ENCODE results near the gene PKIG. TPM values are rescaled to one million over a fixed set of nuclear protein-coding genes. Genes with fewer than 3 reads are reported as not detected.

Gene PKIG
- total and polyA plus RNA-seq, 10 of the 15 experiments (the other 5 are each of a cell fraction or from before 2014, with no cell fraction given): 5.7 to 82.3 (median 39.7) TPM

DNA sequence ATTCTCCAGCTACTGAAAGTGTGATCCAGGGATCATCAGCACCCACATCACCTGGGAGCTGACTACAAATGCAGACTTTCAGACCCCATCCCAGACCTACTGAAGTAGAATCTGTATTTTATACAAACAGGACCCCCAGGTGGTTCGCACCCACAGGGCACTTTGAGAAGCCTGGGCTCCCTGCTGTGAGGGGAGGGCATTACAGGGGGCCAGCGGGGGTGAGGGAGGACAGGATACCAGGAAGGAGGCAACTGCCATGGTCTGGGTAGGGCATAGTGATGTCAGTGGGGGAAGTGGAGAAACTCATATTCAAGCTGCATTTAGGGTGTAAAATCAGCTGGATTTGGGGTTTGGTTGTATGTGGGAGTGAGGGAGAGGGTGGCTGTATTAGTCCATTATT is 71.2 kb downstream of the PKIG start (continued):
- TF ChIP-seq, protein P1, sequence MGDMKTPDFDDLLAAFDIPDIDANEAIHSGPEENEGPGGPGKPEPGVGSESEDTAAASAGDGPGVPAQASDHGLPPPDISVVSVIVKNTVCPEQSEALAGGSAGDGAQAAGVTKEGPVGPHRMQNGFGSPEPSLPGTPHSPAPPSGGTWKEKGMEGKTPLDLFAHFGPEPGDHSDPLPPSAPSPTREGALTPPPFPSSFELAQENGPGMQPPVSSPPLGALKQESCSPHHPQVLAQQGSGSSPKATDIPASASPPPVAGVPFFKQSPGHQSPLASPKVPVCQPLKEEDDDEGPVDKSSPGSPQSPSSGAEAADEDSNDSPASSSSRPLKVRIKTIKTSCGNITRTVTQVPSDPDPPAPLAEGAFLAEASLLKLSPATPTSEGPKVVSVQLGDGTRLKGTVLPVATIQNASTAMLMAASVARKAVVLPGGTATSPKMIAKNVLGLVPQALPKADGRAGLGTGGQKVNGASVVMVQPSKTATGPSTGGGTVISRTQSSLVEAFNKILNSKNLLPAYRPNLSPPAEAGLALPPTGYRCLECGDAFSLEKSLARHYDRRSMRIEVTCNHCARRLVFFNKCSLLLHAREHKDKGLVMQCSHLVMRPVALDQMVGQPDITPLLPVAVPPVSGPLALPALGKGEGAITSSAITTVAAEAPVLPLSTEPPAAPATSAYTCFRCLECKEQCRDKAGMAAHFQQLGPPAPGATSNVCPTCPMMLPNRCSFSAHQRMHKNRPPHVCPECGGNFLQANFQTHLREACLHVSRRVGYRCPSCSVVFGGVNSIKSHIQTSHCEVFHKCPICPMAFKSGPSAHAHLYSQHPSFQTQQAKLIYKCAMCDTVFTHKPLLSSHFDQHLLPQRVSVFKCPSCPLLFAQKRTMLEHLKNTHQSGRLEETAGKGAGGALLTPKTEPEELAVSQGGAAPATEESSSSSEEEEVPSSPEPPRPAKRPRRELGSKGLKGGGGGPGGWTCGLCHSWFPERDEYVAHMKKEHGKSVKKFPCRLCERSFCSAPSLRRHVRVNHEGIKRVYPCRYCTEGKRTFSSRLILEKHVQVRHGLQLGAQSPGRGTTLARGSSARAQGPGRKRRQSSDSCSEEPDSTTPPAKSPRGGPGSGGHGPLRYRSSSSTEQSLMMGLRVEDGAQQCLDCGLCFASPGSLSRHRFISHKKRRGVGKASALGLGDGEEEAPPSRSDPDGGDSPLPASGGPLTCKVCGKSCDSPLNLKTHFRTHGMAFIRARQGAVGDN (IDR thresholded peaks at IDR 0.05): no peak
- TF ChIP-seq GATAD2B (conservative IDR thresholded peaks at IDR 0.05; ENCODE audit: low read depth) (no peak), EGR1 (IDR thresholded peaks at IDR 0.05; ENCODE audit: borderline replicate concordance in 1 of 2, low read depth in 2 of 2, low read length in 2 of 2) (no peak), SUPT20H (IDR thresholded peaks at IDR 0.05; ENCODE audit: borderline replicate concordance, control insufficient read depth, low read depth, low read length) (no peak), BHLHE40 (IDR thresholded peaks at IDR 0.05; ENCODE audit: borderline replicate concordance in 1 of 2, low read depth in 2 of 2, low read length in 1 of 2) (no peak), SIN3A (IDR thresholded peaks at IDR 0.05; ENCODE audit: low read depth, low read length) (no peak)
- TF ChIP-seq, protein P2, sequence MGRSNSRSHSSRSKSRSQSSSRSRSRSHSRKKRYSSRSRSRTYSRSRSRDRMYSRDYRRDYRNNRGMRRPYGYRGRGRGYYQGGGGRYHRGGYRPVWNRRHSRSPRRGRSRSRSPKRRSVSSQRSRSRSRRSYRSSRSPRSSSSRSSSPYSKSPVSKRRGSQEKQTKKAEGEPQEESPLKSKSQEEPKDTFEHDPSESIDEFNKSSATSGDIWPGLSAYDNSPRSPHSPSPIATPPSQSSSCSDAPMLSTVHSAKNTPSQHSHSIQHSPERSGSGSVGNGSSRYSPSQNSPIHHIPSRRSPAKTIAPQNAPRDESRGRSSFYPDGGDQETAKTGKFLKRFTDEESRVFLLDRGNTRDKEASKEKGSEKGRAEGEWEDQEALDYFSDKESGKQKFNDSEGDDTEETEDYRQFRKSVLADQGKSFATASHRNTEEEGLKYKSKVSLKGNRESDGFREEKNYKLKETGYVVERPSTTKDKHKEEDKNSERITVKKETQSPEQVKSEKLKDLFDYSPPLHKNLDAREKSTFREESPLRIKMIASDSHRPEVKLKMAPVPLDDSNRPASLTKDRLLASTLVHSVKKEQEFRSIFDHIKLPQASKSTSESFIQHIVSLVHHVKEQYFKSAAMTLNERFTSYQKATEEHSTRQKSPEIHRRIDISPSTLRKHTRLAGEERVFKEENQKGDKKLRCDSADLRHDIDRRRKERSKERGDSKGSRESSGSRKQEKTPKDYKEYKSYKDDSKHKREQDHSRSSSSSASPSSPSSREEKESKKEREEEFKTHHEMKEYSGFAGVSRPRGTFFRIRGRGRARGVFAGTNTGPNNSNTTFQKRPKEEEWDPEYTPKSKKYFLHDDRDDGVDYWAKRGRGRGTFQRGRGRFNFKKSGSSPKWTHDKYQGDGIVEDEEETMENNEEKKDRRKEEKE (IDR thresholded peaks at IDR 0.05): no peak
- TF ChIP-seq, protein P3, sequence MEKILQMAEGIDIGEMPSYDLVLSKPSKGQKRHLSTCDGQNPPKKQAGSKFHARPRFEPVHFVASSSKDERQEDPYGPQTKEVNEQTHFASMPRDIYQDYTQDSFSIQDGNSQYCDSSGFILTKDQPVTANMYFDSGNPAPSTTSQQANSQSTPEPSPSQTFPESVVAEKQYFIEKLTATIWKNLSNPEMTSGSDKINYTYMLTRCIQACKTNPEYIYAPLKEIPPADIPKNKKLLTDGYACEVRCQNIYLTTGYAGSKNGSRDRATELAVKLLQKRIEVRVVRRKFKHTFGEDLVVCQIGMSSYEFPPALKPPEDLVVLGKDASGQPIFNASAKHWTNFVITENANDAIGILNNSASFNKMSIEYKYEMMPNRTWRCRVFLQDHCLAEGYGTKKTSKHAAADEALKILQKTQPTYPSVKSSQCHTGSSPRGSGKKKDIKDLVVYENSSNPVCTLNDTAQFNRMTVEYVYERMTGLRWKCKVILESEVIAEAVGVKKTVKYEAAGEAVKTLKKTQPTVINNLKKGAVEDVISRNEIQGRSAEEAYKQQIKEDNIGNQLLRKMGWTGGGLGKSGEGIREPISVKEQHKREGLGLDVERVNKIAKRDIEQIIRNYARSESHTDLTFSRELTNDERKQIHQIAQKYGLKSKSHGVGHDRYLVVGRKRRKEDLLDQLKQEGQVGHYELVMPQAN (conservative IDR thresholded peaks at IDR 0.05): no peak
- TF ChIP-seq, protein P4, sequence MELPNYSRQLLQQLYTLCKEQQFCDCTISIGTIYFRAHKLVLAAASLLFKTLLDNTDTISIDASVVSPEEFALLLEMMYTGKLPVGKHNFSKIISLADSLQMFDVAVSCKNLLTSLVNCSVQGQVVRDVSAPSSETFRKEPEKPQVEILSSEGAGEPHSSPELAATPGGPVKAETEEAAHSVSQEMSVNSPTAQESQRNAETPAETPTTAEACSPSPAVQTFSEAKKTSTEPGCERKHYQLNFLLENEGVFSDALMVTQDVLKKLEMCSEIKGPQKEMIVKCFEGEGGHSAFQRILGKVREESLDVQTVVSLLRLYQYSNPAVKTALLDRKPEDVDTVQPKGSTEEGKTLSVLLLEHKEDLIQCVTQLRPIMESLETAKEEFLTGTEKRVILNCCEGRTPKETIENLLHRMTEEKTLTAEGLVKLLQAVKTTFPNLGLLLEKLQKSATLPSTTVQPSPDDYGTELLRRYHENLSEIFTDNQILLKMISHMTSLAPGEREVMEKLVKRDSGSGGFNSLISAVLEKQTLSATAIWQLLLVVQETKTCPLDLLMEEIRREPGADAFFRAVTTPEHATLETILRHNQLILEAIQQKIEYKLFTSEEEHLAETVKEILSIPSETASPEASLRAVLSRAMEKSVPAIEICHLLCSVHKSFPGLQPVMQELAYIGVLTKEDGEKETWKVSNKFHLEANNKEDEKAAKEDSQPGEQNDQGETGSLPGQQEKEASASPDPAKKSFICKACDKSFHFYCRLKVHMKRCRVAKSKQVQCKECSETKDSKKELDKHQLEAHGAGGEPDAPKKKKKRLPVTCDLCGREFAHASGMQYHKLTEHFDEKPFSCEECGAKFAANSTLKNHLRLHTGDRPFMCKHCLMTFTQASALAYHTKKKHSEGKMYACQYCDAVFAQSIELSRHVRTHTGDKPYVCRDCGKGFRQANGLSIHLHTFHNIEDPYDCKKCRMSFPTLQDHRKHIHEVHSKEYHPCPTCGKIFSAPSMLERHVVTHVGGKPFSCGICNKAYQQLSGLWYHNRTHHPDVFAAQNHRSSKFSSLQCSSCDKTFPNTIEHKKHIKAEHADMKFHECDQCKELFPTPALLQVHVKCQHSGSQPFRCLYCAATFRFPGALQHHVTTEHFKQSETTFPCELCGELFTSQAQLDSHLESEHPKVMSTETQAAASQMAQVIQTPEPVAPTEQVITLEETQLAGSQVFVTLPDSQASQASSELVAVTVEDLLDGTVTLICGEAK (IDR thresholded peaks at IDR 0.05; ENCODE audit: borderline replicate concordance): no peak
